Embryonic facial prominence (tissue), 1 donor: ENCODE measurements around the gene DYRK4.
A peak's percentile ranks its signal among the peaks of the same experiment; 100 is the strongest.

Experiments used
- DNase-seq: peaks from one replicate; pipeline ENCODE4 v3.0.0-alpha.2; 2016; ENCODE audit errors: extremely low spot score

DYRK4 gene

DNA sequence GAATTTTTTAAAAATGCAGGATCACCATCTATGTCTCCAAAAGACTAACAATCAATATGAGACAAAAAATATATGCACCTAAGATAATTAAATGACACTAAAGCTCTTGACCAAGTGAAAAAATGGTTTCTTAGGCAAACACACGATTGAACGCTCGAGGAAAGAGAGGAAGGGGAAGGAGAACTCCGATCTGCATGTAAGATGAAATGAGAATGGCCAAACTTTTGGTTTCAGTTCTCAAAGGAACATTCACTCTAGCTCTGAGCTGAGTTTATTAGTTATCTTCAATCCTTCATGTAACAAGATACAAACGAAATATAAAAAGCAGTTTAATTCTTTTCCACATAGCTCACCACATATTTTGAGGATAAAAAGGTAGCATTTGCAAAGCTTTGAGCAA lies 2.8 kb downstream of the DYRK4 start:
- DNase-seq, result no peak

DNA sequence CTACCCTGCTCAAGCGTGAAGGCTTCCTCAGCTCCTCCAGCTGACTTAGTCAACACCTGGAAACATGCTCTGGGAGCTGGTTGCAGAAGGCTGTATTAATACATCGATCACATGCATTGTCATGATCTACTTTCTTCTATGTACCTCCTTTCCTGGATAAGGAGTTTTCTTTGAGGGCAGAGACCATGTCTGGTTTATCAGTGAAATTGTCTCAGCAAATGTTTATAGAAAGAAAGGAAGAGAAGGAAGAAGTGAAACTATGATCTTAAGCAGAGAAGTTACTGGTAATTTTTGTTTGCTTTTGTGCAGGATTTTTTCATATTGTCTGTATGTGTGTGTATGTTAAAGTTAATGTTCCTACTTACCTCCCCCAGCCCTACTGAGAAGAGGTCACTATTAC lies 4.5 kb downstream of the DYRK4 start:
- DNase-seq, result no peak

DNA sequence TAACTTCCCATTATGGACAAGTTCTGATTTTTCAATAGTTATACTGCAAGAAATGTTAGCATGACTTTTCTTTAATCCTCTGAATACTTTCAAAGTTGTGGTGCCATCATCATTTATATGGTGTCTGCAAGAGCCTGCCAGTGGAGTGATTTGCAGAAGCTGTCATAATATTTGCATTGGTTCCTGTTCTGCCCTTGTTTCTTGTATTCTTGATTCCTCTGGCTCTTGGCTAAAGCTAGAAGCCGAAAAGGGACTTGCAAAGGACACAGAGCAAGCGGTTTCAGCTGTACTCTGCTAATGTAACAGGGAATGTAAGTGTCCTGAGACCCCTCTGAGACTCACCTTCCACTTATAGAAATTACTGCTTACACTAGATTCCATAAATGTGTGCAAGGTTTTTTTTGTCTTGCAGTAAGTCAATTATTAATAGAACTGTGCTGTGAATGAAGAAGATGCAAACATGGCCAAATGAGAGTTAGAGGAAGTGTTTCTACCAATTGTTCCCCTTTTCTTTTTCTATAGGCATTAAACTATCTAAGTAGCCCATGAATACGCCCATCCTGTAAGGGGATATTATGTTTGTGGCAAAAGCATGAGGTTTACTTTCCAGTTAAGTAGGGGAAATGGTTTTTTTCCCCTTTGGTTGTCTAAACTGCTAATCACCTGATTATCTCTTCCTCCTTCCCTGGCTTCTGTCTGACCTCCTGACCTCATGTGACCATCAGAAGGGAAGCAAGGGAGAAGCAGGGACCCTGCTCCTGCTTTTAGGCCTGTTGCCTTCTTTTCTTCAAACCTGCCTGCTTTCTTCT lies 5.3 kb downstream of the DYRK4 start:
- DNase-seq, result no peak

DNA sequence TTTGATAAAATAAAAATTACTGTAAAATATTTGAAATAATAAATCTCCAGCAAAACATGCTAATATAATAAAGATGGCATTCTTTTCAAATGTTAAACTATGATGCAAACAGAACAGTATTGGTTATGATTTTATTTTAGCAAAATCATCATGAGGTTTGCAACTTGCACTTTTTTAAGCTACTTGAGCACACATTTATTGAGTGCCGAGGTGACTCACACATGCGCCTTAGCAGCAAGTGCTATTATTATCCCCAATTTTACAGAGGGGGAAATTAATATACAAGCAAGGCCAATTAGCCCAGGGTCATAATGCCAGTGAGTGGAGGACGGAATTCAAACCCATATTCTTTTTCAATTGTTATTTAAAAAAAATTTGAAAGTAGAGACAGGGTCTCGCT lies 7.3 kb downstream of the DYRK4 start:
- DNase-seq, result no peak

DNA sequence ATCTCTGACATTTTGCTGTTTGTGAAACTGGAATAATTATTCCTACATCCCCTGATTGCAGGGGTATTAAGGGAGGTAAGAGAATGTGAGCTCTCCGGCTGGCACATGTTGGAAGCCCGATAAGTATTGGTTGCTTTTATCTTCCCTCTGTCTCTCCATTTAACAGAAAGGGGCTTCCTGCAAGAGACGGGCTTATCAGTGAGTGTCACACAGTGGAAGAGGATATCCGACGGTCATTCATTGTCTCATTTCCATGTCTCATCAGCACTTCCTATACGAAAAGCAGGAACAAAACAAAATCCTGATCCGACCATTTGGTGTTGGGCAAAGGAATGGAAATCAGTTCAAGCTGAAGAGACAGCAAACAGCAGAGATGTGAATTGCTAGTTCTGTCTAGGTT lies 10.7 kb downstream of the DYRK4 start:
- no peak for DNase-seq

DNA sequence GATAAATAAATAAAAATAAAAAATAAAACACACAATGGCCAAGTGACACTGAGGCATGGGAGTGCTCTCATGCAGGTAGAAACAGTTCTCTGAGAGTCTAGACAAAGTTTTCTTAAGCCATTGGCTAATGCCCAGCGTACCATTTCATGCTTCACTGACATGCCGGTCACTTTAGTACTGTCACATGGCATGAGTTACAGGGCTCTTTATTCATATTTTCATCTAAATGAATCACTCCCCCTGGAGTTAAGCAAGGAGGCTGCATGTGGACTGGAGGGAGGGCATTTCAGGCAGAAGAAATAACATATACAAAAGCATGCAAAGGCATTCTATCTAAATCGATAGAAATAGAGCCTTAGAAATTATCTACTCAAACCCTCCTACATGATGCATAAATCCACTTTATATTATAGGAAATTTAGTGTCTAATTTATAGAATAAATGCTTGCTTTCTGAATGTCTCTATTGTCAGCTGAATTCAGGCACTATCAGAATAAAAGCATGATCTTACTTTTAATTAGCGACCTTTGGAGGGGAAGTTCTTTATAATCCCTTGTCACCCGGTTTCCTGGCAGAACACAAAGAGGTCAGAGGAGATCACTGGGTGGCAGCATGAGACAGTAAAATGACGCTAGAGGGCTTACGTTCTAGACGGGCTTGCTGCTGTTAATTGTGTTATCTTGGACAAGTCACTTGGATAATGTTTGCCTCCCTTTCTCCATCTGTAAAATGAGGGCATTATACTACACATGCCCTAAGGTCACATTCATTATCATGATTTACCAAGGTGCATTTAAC lies 17.5 kb downstream of the DYRK4 start:
- DNase-seq, result no peak

DNA sequence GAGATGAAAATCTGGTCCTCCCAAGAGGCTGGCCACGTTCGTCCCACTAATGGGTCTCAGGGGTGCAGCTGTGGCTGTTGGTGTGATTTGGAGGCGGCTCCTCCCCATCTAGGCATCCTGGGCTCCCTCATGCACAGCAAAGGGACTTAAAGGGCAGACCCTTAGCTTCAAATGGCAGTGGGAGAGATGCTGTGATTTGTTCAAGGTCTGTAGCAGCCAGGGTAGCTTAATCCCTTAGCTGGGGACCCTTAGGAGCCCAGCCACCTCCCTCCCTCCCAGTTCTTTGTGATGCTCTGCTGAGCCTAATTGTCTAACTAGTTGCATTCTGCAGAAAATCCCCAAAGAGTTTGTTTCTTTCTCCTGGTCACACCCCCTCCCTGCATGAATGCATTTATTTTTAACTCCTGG lies 18.3 kb downstream of the DYRK4 start:
- no peak for DNase-seq

DNA sequence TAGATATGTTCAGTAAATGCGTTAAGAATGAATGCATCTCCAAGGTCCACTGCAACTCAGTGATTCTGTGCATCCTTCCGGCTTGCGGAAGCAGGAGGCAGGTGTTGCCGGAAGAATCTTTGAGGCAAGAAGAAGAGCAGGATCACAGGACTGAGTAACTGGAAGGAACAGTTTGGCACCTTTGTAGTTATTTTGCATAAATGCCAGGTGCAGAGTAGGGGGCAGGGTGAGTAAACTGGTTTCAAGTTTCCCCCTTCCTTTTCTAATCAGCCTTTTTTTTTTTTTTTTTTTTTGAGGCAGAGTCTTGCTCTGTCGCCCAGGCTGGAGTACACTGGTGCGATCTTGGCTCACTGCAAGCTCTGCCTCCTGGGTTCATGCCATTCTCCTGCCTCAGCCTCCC lies 22.3 kb downstream of the DYRK4 start:
- DNase-seq, result no peak

DNA sequence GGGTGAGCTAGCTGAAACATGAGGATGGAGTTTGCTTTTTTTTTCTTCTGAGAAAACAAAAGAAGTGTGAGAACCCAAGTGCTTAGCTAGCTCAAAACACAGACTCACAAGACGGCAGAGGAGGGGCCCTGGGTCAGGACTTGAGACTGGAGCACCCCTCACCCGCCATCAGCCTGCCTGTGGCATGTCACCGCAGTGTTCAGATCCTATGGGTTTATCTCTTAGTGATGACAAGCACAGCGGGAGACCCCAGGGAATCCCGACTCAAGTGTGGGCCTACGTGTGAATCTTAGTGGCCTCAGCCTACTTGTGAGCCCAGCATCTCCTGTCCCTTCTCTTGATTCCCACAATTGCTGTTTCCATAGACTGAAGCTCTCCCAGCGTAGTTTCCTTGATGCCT lies 22.9 kb downstream of the DYRK4 start:
- no peak for DNase-seq

DNA sequence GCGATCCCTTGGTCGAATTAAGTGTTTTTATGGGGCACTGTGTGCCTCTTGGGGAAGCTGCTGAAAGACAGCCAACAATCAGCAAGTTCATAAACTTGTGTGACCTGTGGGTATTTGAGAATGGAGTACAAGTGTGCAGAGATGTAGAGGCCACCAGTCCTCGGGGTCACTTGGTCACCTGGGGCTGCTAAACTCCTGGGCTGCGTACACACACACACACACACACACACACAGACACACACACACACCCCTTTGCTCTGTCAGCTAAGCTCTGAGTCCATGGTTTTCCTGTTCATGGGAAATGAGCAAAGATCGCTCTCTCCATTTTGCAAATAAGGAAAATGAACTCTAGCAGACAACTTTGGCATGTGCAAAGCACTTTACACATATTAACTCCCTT lies 24.5 kb downstream of the DYRK4 start:
- DNase-seq, result no peak

DNA sequence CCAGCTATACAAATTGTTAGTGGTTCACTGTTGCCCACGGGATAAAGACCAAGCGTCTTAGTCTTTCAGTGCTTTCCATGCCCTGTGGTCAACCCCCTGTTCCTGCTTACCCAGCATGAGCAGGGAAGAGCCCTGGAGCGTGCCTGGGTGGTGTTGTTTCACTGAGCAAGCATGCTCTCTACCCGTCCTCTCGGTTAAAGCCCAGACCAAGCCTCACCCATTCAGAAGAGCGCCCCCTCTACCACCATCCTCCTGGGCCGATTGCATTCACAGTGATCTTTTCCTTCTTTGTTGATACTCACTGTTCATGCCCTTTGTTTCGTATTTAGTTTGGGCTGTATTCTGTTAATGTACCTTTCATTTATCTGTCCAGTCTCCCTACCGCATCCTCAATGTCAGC lies 25.1 kb downstream of the DYRK4 start:
- DNase-seq, result no peak

DNA sequence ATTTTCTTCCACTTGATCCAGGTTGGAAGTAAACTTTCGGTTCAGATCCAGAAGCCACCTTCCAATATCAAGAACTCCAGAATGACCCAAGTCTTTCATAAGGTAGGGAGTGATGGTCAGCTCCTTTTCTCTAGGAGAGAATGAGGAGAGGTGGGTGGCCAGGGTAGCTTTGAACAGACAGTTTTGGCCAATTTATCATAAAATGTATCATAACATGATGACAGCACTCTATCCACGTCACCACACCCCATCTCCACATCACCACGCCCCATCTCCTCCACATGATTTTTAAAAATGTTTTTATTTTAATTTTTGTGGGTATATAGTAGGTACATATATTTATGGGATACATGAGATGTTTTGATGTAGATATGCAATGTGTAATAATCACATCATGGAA lies 26.9 kb downstream of the DYRK4 start:
- no peak for DNase-seq

DNA sequence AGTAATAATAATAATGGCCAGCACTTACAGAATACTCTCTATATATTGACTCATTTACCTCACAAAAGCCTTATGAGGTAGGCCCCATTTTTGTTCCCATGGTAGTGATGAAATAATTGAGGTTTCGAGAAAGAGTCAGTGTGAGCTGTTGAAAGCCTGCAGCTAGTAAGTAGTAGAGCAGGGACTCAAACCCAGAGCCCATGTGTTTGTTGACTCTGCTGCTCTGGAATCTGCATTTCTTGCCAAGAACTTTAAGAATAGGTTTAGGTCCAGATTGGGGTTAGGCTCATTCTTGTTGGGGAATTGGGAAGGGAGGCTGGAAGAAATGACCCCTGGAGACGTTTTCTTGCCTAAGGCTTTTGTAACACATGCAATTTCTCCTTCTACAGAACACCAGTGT lies 27.9 kb downstream of the DYRK4 start:
- DNase-seq, result no peak

DNA sequence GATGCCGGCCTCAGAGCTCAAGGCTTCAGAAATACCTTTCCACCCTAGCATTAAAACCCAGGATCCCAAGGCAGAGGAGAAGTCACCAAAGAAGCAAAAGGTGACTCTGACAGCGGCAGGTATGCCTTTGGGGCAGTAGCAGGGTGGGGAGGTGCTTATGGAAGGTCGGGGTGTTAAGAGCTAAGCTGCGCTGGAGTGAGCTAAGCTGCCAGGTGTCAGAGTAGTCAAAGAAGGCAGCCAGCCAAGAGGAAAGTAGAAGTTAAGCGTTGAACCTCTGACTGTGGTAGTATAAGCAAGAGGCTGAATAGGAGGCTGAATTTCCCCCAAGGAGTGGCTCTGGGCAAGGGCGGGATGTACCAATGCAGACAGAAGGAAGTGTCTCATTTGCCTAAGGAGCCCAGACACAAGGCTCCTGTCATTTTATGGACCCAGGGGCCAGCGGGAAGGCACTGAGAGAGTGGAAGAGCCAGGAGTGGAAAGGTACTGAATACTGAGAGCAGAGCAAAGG lies 29.2 kb downstream of the DYRK4 start:
- DNase-seq, result no peak

DNA sequence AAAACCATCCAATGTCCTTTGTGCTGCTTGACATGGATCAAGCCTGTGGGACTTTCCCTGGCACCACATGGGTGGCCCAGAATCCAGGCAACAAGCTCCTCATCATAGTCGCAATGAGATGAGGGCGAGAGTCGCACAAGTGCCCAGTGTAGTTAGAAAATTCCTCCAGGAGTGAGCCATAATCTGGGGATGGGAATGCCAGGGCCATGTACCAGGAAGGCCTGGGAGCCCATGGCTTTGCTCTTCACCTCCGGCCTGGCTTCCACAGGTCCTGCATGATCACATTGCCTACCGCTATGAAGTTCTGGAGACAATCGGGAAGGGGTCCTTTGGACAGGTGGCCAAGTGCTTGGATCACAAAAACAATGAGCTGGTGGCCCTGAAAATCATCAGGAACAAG lies 33.9 kb downstream of the DYRK4 start:
- DNase-seq, result no peak

DNA sequence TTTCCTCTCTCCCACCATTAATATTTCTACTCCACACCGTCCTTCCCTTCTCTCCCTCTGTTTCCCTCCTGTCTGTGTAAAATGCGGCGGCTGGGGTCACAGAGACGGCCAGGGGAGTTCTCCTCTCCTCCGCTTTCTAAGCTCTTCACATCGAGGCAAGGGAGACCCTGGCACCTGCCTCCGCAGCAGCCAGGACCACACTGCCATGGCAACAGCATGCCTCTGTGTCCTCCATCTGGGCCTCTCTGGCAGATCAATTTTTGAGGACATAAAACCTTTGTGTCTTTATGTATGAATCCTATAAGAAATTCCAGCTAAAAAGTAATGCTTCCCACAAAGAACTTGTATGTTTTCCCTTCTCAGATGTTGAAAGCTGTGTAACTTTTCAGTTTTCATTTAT lies 41.4 kb downstream of the DYRK4 start:
- DNase-seq, result no peak

DNA sequence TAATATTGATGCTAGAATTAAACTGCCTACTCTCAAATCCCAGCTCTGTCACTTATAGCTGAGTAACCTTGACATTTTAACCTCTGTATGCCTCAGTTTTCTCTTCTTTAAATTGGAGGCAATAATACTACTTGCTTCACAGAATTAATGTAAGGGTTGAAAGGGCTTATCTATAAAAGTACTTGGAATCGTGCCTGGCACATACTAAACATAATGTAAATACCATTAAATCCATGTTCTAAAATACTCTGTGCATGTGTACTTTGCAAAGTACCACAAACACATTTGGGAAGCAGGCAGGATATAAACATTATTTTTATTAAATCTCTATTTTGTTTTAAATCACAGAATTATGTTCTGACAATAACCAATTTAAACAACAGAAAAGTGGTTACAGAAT lies 41.9 kb downstream of the DYRK4 start:
- no peak for DNase-seq

DNA sequence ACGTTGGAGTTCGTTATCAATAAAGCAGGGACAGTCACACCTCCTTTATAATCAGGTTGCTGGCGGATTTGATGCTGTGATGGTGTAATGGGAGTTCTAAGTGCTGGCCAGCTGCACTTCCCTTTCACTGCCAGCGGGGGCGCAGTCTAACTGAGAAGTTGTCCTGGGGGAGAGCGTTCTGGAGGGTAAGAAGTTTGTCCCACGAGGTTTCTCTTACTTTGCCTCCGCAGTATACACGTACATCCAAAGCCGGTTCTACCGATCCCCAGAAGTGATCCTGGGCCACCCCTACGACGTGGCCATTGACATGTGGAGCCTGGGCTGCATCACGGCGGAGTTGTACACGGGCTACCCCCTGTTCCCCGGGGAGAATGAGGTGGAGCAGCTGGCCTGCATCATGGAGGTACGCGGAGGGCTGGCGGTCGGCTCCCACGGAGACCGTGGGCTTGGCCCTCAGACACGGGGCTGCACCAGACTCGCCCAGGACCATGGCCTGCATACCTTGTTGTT lies 42.7 kb downstream of the DYRK4 start:
- peak; percentile 67 for DNase-seq

DNA sequence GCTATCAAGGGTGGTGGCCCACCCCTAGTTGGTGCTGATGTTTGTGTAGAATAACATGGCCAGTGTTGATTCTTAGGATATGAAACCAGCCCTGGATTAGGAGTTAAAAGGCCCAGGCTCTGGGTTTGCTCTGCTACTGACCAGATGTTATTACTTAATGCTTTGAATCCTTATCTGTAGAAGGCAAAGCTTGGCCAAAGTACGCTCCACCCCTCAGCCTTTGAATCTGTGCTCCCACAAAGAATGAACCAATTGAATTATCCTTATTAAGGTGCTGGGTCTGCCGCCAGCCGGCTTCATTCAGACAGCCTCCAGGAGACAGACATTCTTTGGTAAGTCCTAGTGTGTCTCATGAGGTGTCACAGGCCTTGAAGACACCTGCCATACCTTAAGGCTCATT lies 45.0 kb downstream of the DYRK4 start:
- DNase-seq, result no peak

DNA sequence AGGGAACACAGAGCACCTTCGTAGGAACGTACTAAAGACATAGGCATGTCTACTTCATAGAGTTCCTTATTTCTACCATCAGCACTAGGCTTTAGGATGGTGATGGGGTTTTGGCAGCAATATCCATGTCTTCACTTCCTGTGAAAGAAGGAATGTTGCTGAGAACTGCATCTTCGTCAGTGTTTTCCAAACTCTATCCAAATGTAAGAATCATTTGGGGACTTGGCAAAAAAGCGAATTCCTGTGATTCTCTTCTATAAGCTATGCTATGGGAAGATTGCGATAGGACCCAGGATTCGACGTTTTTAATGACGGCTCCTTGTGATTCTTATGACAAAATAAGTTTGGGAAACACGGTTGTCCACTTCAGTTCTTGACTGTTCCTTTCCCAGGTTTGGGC lies 47.1 kb downstream of the DYRK4 start:
- no peak for DNase-seq

DNA sequence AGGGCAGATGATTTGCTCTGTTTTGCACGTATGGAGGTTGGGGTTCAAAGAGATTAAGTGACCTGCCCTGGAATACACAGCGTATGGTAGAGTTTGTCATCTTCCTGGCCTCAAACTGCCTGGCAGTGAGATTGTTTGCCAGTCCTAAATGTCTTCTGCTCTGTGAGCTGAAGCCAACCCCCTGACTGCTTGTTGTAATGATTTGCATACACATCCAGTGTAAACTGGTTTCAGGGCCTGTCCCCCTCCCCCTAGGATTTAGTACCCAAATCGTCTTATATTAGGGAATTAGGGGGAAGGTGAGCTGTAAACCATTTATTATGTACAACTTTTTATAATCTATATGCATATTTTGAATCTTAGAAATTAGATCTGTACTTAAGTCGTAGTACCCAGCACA lies 48.5 kb downstream of the DYRK4 start:
- no peak for DNase-seq

DNA sequence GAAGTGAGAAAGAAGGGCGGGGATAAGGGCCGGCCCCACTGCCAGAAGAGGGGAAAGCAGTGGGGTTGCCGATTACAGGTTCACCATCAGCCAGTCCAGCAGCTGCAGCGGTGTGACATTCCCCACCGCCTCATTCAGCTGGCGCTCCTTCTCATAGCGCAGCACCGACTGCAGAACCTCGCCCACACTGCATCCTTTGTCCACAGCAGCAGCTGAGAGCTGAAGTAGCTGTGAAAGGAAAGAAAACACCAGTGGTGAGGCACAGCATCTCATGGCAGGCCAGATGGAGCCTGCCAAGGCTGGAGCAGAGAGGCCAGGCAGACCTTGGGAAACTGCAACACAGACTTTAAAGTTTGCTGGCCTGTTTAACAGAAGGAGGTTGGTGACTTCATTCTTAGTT lies 53.7 kb downstream of the DYRK4 start:
- DNase-seq, result no peak

DNA sequence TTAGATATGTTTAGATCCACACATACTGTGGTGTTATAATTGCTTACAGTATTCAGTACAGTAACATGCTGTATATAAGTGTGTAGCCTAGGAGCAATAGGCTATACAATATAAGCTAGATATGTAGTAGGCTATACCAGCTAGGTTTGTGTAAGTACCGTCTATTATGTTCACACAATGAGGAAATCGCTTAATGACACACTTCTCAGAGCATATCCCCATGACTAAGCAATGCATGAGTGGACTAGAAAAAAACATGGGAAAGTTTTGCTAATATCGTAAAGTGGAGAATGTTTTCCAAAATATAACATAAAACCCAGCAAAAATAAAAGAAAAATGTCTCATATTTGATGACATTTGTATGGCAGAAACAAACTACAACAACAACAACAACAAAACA lies 59.5 kb downstream of the DYRK4 start:
- DNase-seq, result no peak
